ENCODE results near the gene SMIM33.
"Not testable (repeated sequence)": the region's sequence is repeated elsewhere in the genome, so short reads cannot be mapped to it uniquely, and the experiment has no call there.

SMIM33 gene

DNA sequence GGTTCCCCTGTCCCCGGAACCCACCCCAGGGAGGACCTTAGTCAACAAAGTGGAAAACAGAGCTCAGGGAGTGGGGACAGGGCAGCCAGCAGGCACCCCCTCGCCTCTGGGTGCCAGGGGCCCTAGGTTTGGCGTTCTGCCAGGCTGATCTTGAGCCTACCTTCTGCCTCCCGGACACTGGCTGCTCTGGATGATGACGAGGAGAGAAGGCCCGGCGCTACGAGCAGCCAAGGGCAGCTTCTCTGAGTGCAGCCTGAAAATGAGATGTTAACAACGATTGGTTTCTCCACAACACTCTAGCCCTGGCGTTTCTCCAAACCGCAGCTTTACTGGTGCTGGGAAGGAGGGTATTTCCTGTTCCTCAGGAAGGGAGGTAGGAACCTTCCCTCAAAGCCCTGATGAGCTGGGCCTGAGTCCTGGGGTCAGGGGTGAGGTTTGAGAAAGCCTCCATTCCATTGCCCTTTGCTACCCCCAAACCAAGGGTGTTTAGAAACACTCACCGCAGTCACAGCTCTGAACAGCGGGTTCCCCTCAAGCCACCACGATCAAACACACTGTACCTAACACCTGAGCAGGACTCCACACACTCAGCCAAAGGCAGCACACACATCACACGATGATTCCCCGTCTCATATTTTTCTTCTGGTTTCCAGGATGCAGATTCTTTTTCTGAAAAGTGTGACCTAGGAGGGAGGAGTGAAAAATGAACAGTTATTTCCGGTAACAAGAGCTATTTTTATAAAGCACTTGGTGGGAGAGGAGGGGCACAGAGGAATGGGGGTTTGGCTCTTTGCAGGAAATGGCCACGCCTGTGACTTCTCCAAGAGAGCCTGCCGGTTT is 11.5 kb downstream of the SMIM33 start, which contains the start of gene STING1:
Gene STING1, minus strand, starts transcription at position 709 of the 840 bp plus-strand sequence. CDS start 1,054 bp downstream, outside the sequence.
- peak within 1 kb of the TSS; percentile 53 for H3K4me3 ChIP-seq (ENCODE audit: control insufficient read depth, low read depth, low read length)
- DNase-seq (ENCODE audit: low read depth) = peak; percentile 96
- no peak for TF ChIP-seq CTCF (conservative IDR thresholded peaks at IDR 0.05; ENCODE audit: control insufficient read depth, insufficient read depth, low read depth, low read length)

- not testable (repeated sequence) for DNase-seq (ENCODE audit: low read depth); H3K4me3 ChIP-seq (ENCODE audit: control insufficient read depth, low read depth, low read length)
These were observed 12.0 kb downstream of the SMIM33 start for GRCh38 chr5:139482890-139483208.

DNA sequence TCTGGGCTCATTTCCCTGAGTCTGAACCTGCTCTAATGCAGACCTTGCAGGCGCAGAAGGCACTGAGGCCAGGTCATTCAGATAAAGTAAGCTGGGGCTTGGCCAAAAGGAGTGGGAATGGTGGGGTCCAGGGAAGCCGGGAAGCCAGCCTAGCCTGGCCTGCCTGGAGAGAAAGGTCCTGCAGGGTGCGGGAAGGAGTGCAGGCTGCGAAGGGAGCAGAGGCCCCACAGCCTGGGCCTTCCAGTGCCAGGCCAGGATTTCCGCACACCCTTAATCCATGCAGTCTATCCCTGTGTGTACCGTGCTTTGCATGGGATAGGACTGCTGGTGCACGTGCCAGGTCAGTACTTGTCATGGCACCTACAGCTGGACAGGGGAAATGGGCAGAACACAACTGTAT is 15.4 kb downstream of the SMIM33 start:
- no peak for DNase-seq (ENCODE audit: low read depth)
- no peak for TF ChIP-seq CTCF (conservative IDR thresholded peaks at IDR 0.05; ENCODE audit: control insufficient read depth, insufficient read depth, low read depth, low read length)
- no peak overlapping the region for H3K4me3 ChIP-seq (ENCODE audit: control insufficient read depth, low read depth, low read length)

DNA sequence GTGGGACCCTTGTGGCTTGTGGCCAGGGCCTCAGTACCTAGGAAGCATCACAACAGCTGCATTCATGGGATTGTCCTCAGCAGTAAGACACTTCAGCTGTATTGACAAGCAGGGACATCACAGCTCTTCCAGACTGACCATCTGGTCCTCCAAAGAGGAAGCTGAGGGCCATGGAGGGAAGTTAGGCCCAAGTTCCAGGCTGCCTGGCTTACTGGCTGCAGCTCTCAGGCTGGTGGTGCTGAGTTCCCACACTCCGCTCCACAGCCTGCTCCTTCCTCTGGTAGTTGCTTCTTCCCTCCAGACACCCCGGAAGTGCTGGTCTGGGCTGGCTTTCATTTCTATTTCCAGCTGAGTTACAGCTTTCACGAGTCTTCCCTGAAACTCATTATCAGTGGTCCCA is 17.5 kb downstream of the SMIM33 start:
- H3K4me3 ChIP-seq (ENCODE audit: control insufficient read depth, low read depth, low read length) = no peak overlapping the region
- DNase-seq (ENCODE audit: low read depth) = no peak
- no peak for TF ChIP-seq CTCF (conservative IDR thresholded peaks at IDR 0.05; ENCODE audit: control insufficient read depth, insufficient read depth, low read depth, low read length)

DNA sequence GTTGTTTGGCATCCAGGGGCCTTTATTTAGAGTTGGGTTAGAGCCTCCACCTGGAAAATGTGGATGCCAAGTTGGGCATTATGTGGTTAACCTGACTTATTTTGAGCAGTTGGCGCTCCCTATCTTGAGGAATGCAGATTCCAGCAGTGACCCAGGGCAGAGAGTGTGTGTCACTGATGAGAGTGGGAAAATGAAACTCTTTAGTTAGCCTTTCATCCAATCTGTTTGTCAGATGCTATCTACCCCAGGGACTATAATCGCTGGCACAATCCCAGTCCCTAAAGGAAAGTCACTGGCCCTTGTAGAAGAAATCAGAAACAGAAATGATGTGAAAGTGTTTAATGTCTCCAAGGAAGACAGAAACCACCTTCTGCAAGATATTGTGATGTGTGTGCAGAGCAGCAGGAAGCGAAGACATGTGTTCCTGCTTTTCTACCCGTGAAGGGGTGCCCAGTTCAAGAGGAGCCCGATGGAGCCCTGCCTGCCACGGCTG is 21.9 kb downstream of the SMIM33 start:
- peak; percentile 38 for DNase-seq (ENCODE audit: low read depth)
- H3K4me3 ChIP-seq (ENCODE audit: control insufficient read depth, low read depth, low read length) = no peak overlapping the region
- TF ChIP-seq CTCF (conservative IDR thresholded peaks at IDR 0.05; ENCODE audit: control insufficient read depth, insufficient read depth, low read depth, low read length) = no peak

DNA sequence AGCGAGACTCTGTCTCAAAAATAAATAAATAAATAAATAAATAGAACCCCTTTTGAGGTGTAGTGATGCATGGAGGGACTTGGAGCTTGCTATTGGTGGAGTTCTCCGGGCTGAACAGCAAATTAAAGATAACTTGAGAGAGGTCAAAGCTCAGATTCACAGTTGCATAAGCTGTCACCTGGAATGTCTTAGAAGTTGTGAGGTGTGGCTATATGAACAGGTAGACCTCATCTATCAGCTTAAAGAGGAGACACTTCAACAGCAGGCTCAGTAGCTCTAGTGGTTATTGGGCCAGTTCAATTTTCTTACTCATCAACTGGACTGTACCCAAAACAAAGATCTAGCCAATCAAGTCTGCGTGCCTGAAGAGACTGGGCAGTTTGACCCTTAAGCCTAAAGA is 23.5 kb downstream of the SMIM33 start:
- H3K4me3 ChIP-seq (ENCODE audit: control insufficient read depth, low read depth, low read length) = no peak overlapping the region
- TF ChIP-seq CTCF (conservative IDR thresholded peaks at IDR 0.05; ENCODE audit: control insufficient read depth, insufficient read depth, low read depth, low read length) = no peak
- DNase-seq (ENCODE audit: low read depth) = peak; percentile 40

GRCh38 chr5:139494832-139495231 is 24.0 kb downstream of the SMIM33 start:
- H3K4me3 ChIP-seq (ENCODE audit: control insufficient read depth, low read depth, low read length) = no peak overlapping the region
- peak; percentile 17 for DNase-seq (ENCODE audit: low read depth)
- no peak for TF ChIP-seq CTCF (conservative IDR thresholded peaks at IDR 0.05; ENCODE audit: control insufficient read depth, insufficient read depth, low read depth, low read length)

Data from fibroblast of mammary gland (primary cell).